WERI-Rb-1 (cell line): ENCODE data around the gene TCHH.

Experiments used
- DNase-seq: peaks from one replicate; pipeline ENCODE4 v3.0.0-alpha.2; 2020
- H3K27ac ChIP-seq: fragments of 250-450 bp; sonication (Bioruptor Pico); 2 replicates; pipeline ENCODE4 v1.5.1; 2020; ENCODE audit warnings: mild to moderate bottlenecking, moderate library complexity
- H3K27me3 ChIP-seq: fragments of 250-450 bp; sonication (Bioruptor Pico); 2 replicates; pipeline ENCODE4 v1.5.1; 2021; ENCODE audit warnings: mild to moderate bottlenecking, low read depth, moderate library complexity; ENCODE audit not compliant: insufficient read depth, severe bottlenecking
- H3K36me3 ChIP-seq: fragments of 250-450 bp; sonication (Bioruptor Pico); 2 replicates; pipeline ENCODE4 v1.5.1; 2020; ENCODE audit warnings: mild to moderate bottlenecking, moderate library complexity
- H3K4me3 ChIP-seq: 2 replicates; pipeline ENCODE4 v1.5.1; 2011; ENCODE audit warnings: low read depth, mild to moderate bottlenecking, control low read depth, low read length
- H3K9me3 ChIP-seq: fragments of 250-450 bp; sonication (Bioruptor Pico); 2 replicates; pipeline ENCODE4 v1.5.1; 2021; ENCODE audit warnings: mild to moderate bottlenecking, moderate library complexity; ENCODE audit not compliant: severe bottlenecking
- CTCF ChIP-seq: IDR thresholded peaks from 2 replicates; pipeline ENCODE4 v1.5.1; 2011; ENCODE audit warnings: low read depth, mild to moderate bottlenecking, control low read depth, inconsistent platforms, low read length

The TCHH gene

GRCh38 chr1:152115344-152115743 lies at the start of gene TCHH:
TCHH (minus strand) TSS chr1:152115444; CDS start chr1:152114080, 1,364 bp downstream.
- H3K27me3 ChIP-seq: peaks cover 95% of the 10 kb centered on the region
- H3K27ac ChIP-seq: no peak within 1 kb of the TSS
- no peak for DNase-seq
- H3K4me3 ChIP-seq: no peak within 1 kb of the TSS
- H3K9me3 ChIP-seq: peaks cover 26% of the 10 kb centered on the region
- H3K36me3 ChIP-seq: no peaks in the 10 kb centered on the region
- no peak for TF ChIP-seq CTCF

- TF ChIP-seq CTCF: no peak
- no peak overlapping the region for H3K27ac ChIP-seq
- H3K4me3 ChIP-seq: no peak overlapping the region
- H3K27me3 ChIP-seq: peaks cover 98% of the 10 kb centered on the region
- H3K36me3 ChIP-seq: no peaks in the 10 kb centered on the region
- DNase-seq: no peak
- no peaks in the 10 kb centered on the region for H3K9me3 ChIP-seq
These were observed 49.4 kb upstream of the TCHH start for GRCh38 chr1:152164517-152165136.

GRCh38 chr1:152162792-152163463 lies 47.7 kb upstream of the TCHH start:
- Histone ChIP-seq H3K27me3 (peaks cover 98% of the 10 kb centered on the region), H3K9me3 (no peaks in the 10 kb centered on the region), H3K27ac (no peak overlapping the region), H3K36me3 (no peaks in the 10 kb centered on the region; the same call in 1 of the 2 replicates), H3K4me3 (no peak overlapping the region)
- DNase-seq: no peak
- no peak for TF ChIP-seq CTCF

GRCh38 chr1:152160576-152160975 lies 45.3 kb upstream of the TCHH start:
- no peak overlapping the region for H3K4me3 ChIP-seq
- DNase-seq: no peak
- TF ChIP-seq CTCF: no peak
- peaks cover 95% of the 10 kb centered on the region for H3K27me3 ChIP-seq
- H3K27ac ChIP-seq: no peak overlapping the region
- H3K36me3 ChIP-seq: no peaks in the 10 kb centered on the region; the same call in 1 of the 2 replicates
- no peaks in the 10 kb centered on the region for H3K9me3 ChIP-seq

GRCh38 chr1:152159144-152159543 lies 43.9 kb upstream of the TCHH start, which contains the start of gene RPTN:
RPTN (minus strand) TSS chr1:152159228; CDS start chr1:152157889, 1,339 bp downstream.
- no peak for TF ChIP-seq CTCF
- Histone ChIP-seq H3K9me3 (no peaks in the 10 kb centered on the region), H3K27ac (no peak within 1 kb of the TSS), H3K27me3 (peaks cover 85% of the 10 kb centered on the region), H3K4me3 (no peak within 1 kb of the TSS), H3K36me3 (no peaks in the 10 kb centered on the region; the same call in 1 of the 2 replicates)
- no peak for DNase-seq
